ENCODE results near the gene IQCE. TPM values are rescaled to one million over a fixed set of nuclear protein-coding genes. Genes with fewer than 3 reads are reported as not detected.
A peak's percentile ranks its signal among the peaks of the same experiment; 100 is the strongest.
"Not testable (repeated sequence)": the region's sequence is repeated elsewhere in the genome, so short reads cannot be mapped to it uniquely, and the experiment has no call there.

The IQCE gene
- total RNA-seq, 2 experiments from 2014 or later = 7.2 to 8.4 TPM

- H3K9me3 Mint-ChIP-seq (ENCODE audit: low read depth); POLR2A ChIA-PET; H3K27ac Mint-ChIP-seq; H3K4me3 Mint-ChIP-seq; ATAC-seq; H3K27me3 Mint-ChIP-seq; DNase-seq; CTCF ChIA-PET; H3K36me3 Mint-ChIP-seq (ENCODE audit: low read depth): not testable (repeated sequence)
- intact Hi-C loops (cut with DNase I, micrococcal nuclease) = loop anchor here in 1 of 2 experiments (5.0 kb wide), 1 partner anchor 1507 kb away; no protein-coding TSS in a partner anchor
- H3K4me1 Mint-ChIP-seq = peaks cover 19% of the 10 kb centered on the region
Measured at GRCh38 chr7:2534214-2534613, 24.6 kb upstream of the IQCE start.

GRCh38 chr7:2535872-2536627 lies 22.7 kb upstream of the IQCE start:
- H3K9me3 Mint-ChIP-seq (ENCODE audit: low read depth); DNase-seq; H3K27ac Mint-ChIP-seq; H3K4me1 Mint-ChIP-seq; CTCF ChIA-PET; ATAC-seq; H3K4me3 Mint-ChIP-seq; H3K36me3 Mint-ChIP-seq (ENCODE audit: low read depth); H3K27me3 Mint-ChIP-seq; intact Hi-C loops (cut with DNase I, micrococcal nuclease); POLR2A ChIA-PET: not testable (repeated sequence)

- ChIA-PET CTCF (no interaction called here), POLR2A (no interaction called here)
- peaks cover 7% of the 10 kb centered on the region for H3K36me3 Mint-ChIP-seq (ENCODE audit: low read depth)
- DNase-seq (no peak), ATAC-seq (no peak)
- no peaks in the 10 kb centered on the region for H3K4me1 Mint-ChIP-seq
- no peaks in the 10 kb centered on the region for H3K9me3 Mint-ChIP-seq (ENCODE audit: low read depth)
- H3K4me3 Mint-ChIP-seq = no peak overlapping the region
- no peaks in the 10 kb centered on the region for H3K27me3 Mint-ChIP-seq
- no peak overlapping the region for H3K27ac Mint-ChIP-seq
- intact Hi-C loops (cut with DNase I, micrococcal nuclease) = no loop called here
Measured at GRCh38 chr7:2537981-2538851, 20.6 kb upstream of the IQCE start.

GRCh38 chr7:2539031-2539911 lies 19.5 kb upstream of the IQCE start:
- intact Hi-C loops (cut with DNase I, micrococcal nuclease) = no loop called here
- no peak overlapping the region for H3K4me3 Mint-ChIP-seq
- peak; percentile 5 for DNase-seq
- H3K27ac Mint-ChIP-seq = no peak overlapping the region
- H3K4me1 Mint-ChIP-seq = no peaks in the 10 kb centered on the region
- no peak for ATAC-seq
- no peaks in the 10 kb centered on the region for H3K9me3 Mint-ChIP-seq (ENCODE audit: low read depth)
- H3K27me3 Mint-ChIP-seq = no peaks in the 10 kb centered on the region
- ChIA-PET POLR2A (no interaction called here), CTCF (no interaction called here)
- H3K36me3 Mint-ChIP-seq (ENCODE audit: low read depth) = peaks cover 7% of the 10 kb centered on the region

- Mint-ChIP-seq H3K4me3 (no peak overlapping the region), H3K27me3 (no peaks in the 10 kb centered on the region), H3K9me3 (ENCODE audit: low read depth) (no peaks in the 10 kb centered on the region), H3K36me3 (ENCODE audit: low read depth) (peaks cover 7% of the 10 kb centered on the region), H3K4me1 (no peaks in the 10 kb centered on the region), H3K27ac (no peak overlapping the region)
- POLR2A ChIA-PET = no interaction called here
- CTCF ChIA-PET = no interaction called here
- ATAC-seq (no peak), DNase-seq (no peak)
- intact Hi-C loops (cut with DNase I, micrococcal nuclease) = no loop called here
Measured at GRCh38 chr7:2540133-2540532, 18.6 kb upstream of the IQCE start.

- DNase-seq (peak; percentile 4), ATAC-seq (no peak)
- POLR2A ChIA-PET = no interaction called here
- H3K36me3 Mint-ChIP-seq (ENCODE audit: low read depth) = peaks cover 7% of the 10 kb centered on the region
- H3K4me1 Mint-ChIP-seq = no peaks in the 10 kb centered on the region
- intact Hi-C loops (cut with DNase I, micrococcal nuclease) = no loop called here
- H3K4me3 Mint-ChIP-seq = no peak overlapping the region
- H3K27ac Mint-ChIP-seq = no peak overlapping the region
- H3K9me3 Mint-ChIP-seq (ENCODE audit: low read depth) = no peaks in the 10 kb centered on the region
- H3K27me3 Mint-ChIP-seq = no peaks in the 10 kb centered on the region
- CTCF ChIA-PET = no interaction called here
Measured at GRCh38 chr7:2540641-2541051, 18.1 kb upstream of the IQCE start.

- DNase-seq = no peak
- H3K4me1 Mint-ChIP-seq = no peaks in the 10 kb centered on the region
- H3K36me3 Mint-ChIP-seq (ENCODE audit: low read depth) = peaks cover 10% of the 10 kb centered on the region
- CTCF ChIA-PET = no interaction called here
- H3K27ac Mint-ChIP-seq = no peak overlapping the region
- H3K9me3 Mint-ChIP-seq (ENCODE audit: low read depth) = no peaks in the 10 kb centered on the region
- intact Hi-C loops (cut with DNase I, micrococcal nuclease) = no loop called here
- POLR2A ChIA-PET = no interaction called here
- H3K27me3 Mint-ChIP-seq = no peaks in the 10 kb centered on the region
- no peak overlapping the region for H3K4me3 Mint-ChIP-seq
- no peak for ATAC-seq
Measured at GRCh38 chr7:2541291-2542010, 17.3 kb upstream of the IQCE start.

- intact Hi-C loops (cut with DNase I, micrococcal nuclease) = no loop called here
- POLR2A ChIA-PET = no interaction called here
- peaks cover 15% of the 10 kb centered on the region for H3K36me3 Mint-ChIP-seq (ENCODE audit: low read depth)
- no peak for DNase-seq
- no peak overlapping the region for H3K4me3 Mint-ChIP-seq
- H3K27me3 Mint-ChIP-seq = no peaks in the 10 kb centered on the region
- no peak for ATAC-seq
- H3K4me1 Mint-ChIP-seq = no peaks in the 10 kb centered on the region
- H3K27ac Mint-ChIP-seq = no peak overlapping the region
- H3K9me3 Mint-ChIP-seq (ENCODE audit: low read depth) = no peaks in the 10 kb centered on the region
- CTCF ChIA-PET = no interaction called here
Measured at GRCh38 chr7:2542011-2542915, 16.5 kb upstream of the IQCE start.

GRCh38 chr7:2542916-2543871 lies 15.6 kb upstream of the IQCE start:
- no peak overlapping the region for H3K27ac Mint-ChIP-seq
- no peak overlapping the region for H3K4me3 Mint-ChIP-seq
- no peaks in the 10 kb centered on the region for H3K27me3 Mint-ChIP-seq
- CTCF ChIA-PET = no interaction called here
- intact Hi-C loops (cut with DNase I, micrococcal nuclease) = no loop called here
- DNase-seq (no peak), ATAC-seq (no peak)
- peaks cover 22% of the 10 kb centered on the region for H3K36me3 Mint-ChIP-seq (ENCODE audit: low read depth)
- H3K9me3 Mint-ChIP-seq (ENCODE audit: low read depth) = no peaks in the 10 kb centered on the region
- no peaks in the 10 kb centered on the region for H3K4me1 Mint-ChIP-seq
- POLR2A ChIA-PET = no interaction called here
